Lower lobe of right lung (tissue), 2 donors: ENCODE measurements around the gene PCDHGA4. TPM values are rescaled to one million over a fixed set of nuclear protein-coding genes. Genes with fewer than 3 reads are reported as not detected.
"Not testable (repeated sequence)": the region's sequence is repeated elsewhere in the genome, so short reads cannot be mapped to it uniquely, and the experiment has no call there.

Source experiments
- ATAC-seq, 2 donors: fragments of 200-7000 bp; cut with Tn5 transposase; one replicate each; pipeline ENCODE4 v1.9.1; 2020 to 2022; ENCODE audit warnings: mild to moderate bottlenecking in 2 of 2, moderate library complexity in 2 of 2
- DNase-seq: peaks from one replicate; pipeline ENCODE4 v3.0.0-alpha.2; 2020
- H3K27ac ChIP-seq: fragments of 200-600 bp; one replicate; pipeline ENCODE4 v1.8.0; 2022
- H3K27me3 ChIP-seq: fragments of 200-600 bp; one replicate; pipeline ENCODE4 v1.8.0; 2022; ENCODE audit warnings: low read depth
- H3K36me3 ChIP-seq: fragments of 200-600 bp; one replicate; pipeline ENCODE4 v1.8.0; 2022; ENCODE audit warnings: mild to moderate bottlenecking
- H3K4me1 ChIP-seq: fragments of 200-600 bp; one replicate; pipeline ENCODE4 v1.8.0; 2022
- H3K4me3 ChIP-seq: fragments of 200-600 bp; one replicate; pipeline ENCODE4 v1.8.0; 2022; ENCODE audit warnings: mild to moderate bottlenecking
- H3K9me3 ChIP-seq: fragments of 200-600 bp; one replicate; pipeline ENCODE4 v1.8.0; 2022
- CTCF ChIP-seq: fragments of 200-600 bp; IDR thresholded peaks from one replicate; pipeline ENCODE4 v1.8.0; 2022; ENCODE audit warnings: antibody characterized with exemption, mild to moderate bottlenecking
- intact Hi-C: fragments of 100-400 bp; cut with DNase I; formaldehyde crosslinking; loops from one replicate; pipeline ENCODE4 v1.11.0; 2022
- total RNA-seq: library from RNA; stranded (reverse); fragmentation: NEBNext Ultra II Directional; extraction: Animal tissue kit (Norgen Biotek cat#: 25700); gene quantifications from one replicate; pipeline ENCODE4 v1.2.1, GENCODE V29; 2021
- donor health status: DM: no; HTN: yes; CAD: no; lungs with severe emphysema.

PCDHGA4 gene
- total RNA-seq, 1 donor from 2014 or later: 3.1 TPM

- no peaks in the 10 kb centered on the region for H3K36me3 ChIP-seq
- intact Hi-C loops: no loop called here
These were observed 9.5 kb upstream of the PCDHGA4 start for GRCh38 chr5:141345327-141345726.

GRCh38 chr5:141346017-141346416 lies 8.8 kb upstream of the PCDHGA4 start:
- H3K36me3 ChIP-seq, H3K4me3 ChIP-seq, H3K27me3 ChIP-seq, H3K4me1 ChIP-seq, DNase-seq, H3K27ac ChIP-seq, ATAC-seq, intact Hi-C loops: not testable (repeated sequence)
- H3K9me3 ChIP-seq: peaks cover 58% of the 10 kb centered on the region

More at GRCh38 chr5:141345327-141345726, 9.5 kb upstream of the PCDHGA4 start:
- no peak overlapping the region for H3K4me3 ChIP-seq
- TF ChIP-seq CTCF: no peak
- peaks cover 7% of the 10 kb centered on the region for H3K27me3 ChIP-seq
- peaks cover 56% of the 10 kb centered on the region for H3K9me3 ChIP-seq
- H3K27ac ChIP-seq: no peak overlapping the region
- H3K4me1 ChIP-seq: no peaks in the 10 kb centered on the region
- DNase-seq: no peak
- ATAC-seq: no peak

- H3K27me3 ChIP-seq: peaks cover 22% of the 10 kb centered on the region
- H3K4me1 ChIP-seq: no peaks in the 10 kb centered on the region
- TF ChIP-seq CTCF: peak; percentile 36
- peak in 1 of 2 donors; percentile 44 for ATAC-seq
- DNase-seq: no peak
- intact Hi-C loops: no loop called here
- peaks cover 51% of the 10 kb centered on the region for H3K9me3 ChIP-seq
- H3K4me3 ChIP-seq: peak within 1 kb of the TSS; percentile 23
- H3K27ac ChIP-seq: no peak within 1 kb of the TSS
- no peaks in the 10 kb centered on the region for H3K36me3 ChIP-seq
These were observed 4.8 kb upstream of the PCDHGA4 start, which contains the start of gene PCDHGB1 for GRCh38 chr5:141349917-141350619. Gene PCDHGB1, plus strand, starts transcription at chr5:141350099. Its CDS starts 162 bp downstream, at chr5:141350261.

- TF ChIP-seq CTCF: no peak
- H3K27me3 ChIP-seq: peaks cover 22% of the 10 kb centered on the region
- DNase-seq: no peak
- H3K9me3 ChIP-seq: peaks cover 57% of the 10 kb centered on the region
- H3K4me3 ChIP-seq: no peak overlapping the region
- intact Hi-C loops: no loop called here
- H3K27ac ChIP-seq: no peak overlapping the region
- H3K4me1 ChIP-seq: no peaks in the 10 kb centered on the region
- no peaks in the 10 kb centered on the region for H3K36me3 ChIP-seq
- no peak for ATAC-seq
These were observed 3.2 kb upstream of the PCDHGA4 start for GRCh38 chr5:141351591-141351990.

- H3K9me3 ChIP-seq: peaks cover 60% of the 10 kb centered on the region
- H3K36me3 ChIP-seq: no peaks in the 10 kb centered on the region
- no peak overlapping the region for H3K27ac ChIP-seq
- H3K4me3 ChIP-seq: peak overlapping the region; percentile 39
- ATAC-seq (no peak), DNase-seq (no peak)
- no peak for TF ChIP-seq CTCF
- H3K4me1 ChIP-seq: no peaks in the 10 kb centered on the region
- H3K27me3 ChIP-seq: peaks cover 25% of the 10 kb centered on the region
- intact Hi-C loops: no loop called here
These were observed 820 bp downstream of the PCDHGA4 start for GRCh38 chr5:141355641-141356040.

- H3K27ac ChIP-seq: no peak overlapping the region
- H3K9me3 ChIP-seq: peaks cover 62% of the 10 kb centered on the region
- no peak overlapping the region for H3K4me3 ChIP-seq
- no peak for DNase-seq
- no peaks in the 10 kb centered on the region for H3K36me3 ChIP-seq
- H3K4me1 ChIP-seq: no peaks in the 10 kb centered on the region
- no peak for ATAC-seq
- H3K27me3 ChIP-seq: peaks cover 27% of the 10 kb centered on the region
- intact Hi-C loops: no loop called here
- TF ChIP-seq CTCF: no peak
These were observed 1.3 kb downstream of the PCDHGA4 start for GRCh38 chr5:141356133-141356532.
